ENCODE measurements around the gene CCDC73. TPM values are rescaled to one million over a fixed set of nuclear protein-coding genes. Genes with fewer than 3 reads are reported as not detected.

CCDC73 gene
- total RNA-seq, 1 experiment from 2014 or later, result 0.04 TPM

- no CpG with 5 or more reads among the region's 4 CpGs for WGBS (ENCODE audit: extremely low coverage, insufficient read length, low lambda C conversion rate)
- no peak overlapping the region for H3K27ac Mint-ChIP-seq
- Histone ChIP-seq H3K4me2 (ENCODE audit: insufficient read depth, insufficient read length, low read length) (no peak overlapping the region), H3K18ac (ENCODE audit: insufficient read length, low read depth, low read length) (no peak overlapping the region), H2BK120ac (ENCODE audit: low read depth, low read length, poor library complexity, severe bottlenecking) (no peak overlapping the region), H4K5ac (ENCODE audit: insufficient read length, low read depth, low read length) (no peak overlapping the region), H2BK15ac (ENCODE audit: low read depth, low read length) (no peak overlapping the region), H3K14ac (ENCODE audit: insufficient read depth, low read length) (no peak overlapping the region), H2AK5ac (ENCODE audit: insufficient read length, low read length) (no peak overlapping the region), H3K9ac (ENCODE audit: extremely low read depth, insufficient read length, low read length) (no peak overlapping the region), H3K56ac (ENCODE audit: insufficient read length, low read depth, low read length) (no peak overlapping the region), H3K23ac (ENCODE audit: insufficient read length, low read depth, low read length) (no peak overlapping the region), H2BK12ac (ENCODE audit: insufficient read length, low read depth, low read length) (no peak overlapping the region), H3K27ac (ENCODE audit: insufficient read length, low read depth, low read length) (no peak overlapping the region), H2BK20ac (ENCODE audit: low read depth, low read length, poor library complexity, severe bottlenecking) (no peak overlapping the region), H2BK5ac (ENCODE audit: insufficient read length, low read length) (no peak overlapping the region), H3K27me3 (ENCODE audit: insufficient read depth, low read length) (no peaks in the 10 kb centered on the region), H4K20me1 (ENCODE audit: control insufficient read depth, insufficient read depth, insufficient read length) (no peaks in the 10 kb centered on the region), H3K4me1 (ENCODE audit: insufficient read depth, low read length) (no peaks in the 10 kb centered on the region), H2AFZ (ENCODE audit: low read length) (no peak overlapping the region), H3K9me3 (ENCODE audit: control insufficient read depth, low read depth, low read length) (no peaks in the 10 kb centered on the region), H3K79me2 (ENCODE audit: insufficient read depth, low read length) (no peaks in the 10 kb centered on the region), H3K23me2 (ENCODE audit: insufficient read length, low read depth, low read length, poor library complexity, severe bottlenecking) (no peaks in the 10 kb centered on the region), H3K4ac (ENCODE audit: low read depth, low read length) (no peak overlapping the region), H3K79me1 (ENCODE audit: insufficient read depth, low read depth, low read length, poor library complexity, severe bottlenecking) (no peaks in the 10 kb centered on the region), H3T11ph (ENCODE audit: low read length) (no peak overlapping the region), H4K8ac (replicated peaks; ENCODE audit: insufficient read length, low read depth, low read length) (no peak overlapping the region), H4K91ac (ENCODE audit: insufficient read length, low read depth, low read length) (no peak overlapping the region)
- H3K27me3 Mint-ChIP-seq (ENCODE audit: low read depth), result no peaks in the 10 kb centered on the region
- peaks cover 2 to 3% of the 10 kb centered on the region in 2 experiments for H3K4me1 Mint-ChIP-seq
- peaks cover 6% of the 10 kb centered on the region in 2 experiments for H3K9me3 Mint-ChIP-seq
- no peak overlapping the region for H3K4me3 Mint-ChIP-seq
- DNase-seq, result no peak
- peaks cover 48 to 69% (median 59%) of the 10 kb centered on the region in 3 experiments for H3K36me3 Mint-ChIP-seq (ENCODE audit: insufficient read depth in 1 of 3, low read depth in 3 of 3)
- no peak for TF ChIP-seq CTCF (conservative IDR thresholded peaks at IDR 0.05)
Measured at GRCh38 chr11:32602657-32603415, 191.6 kb downstream of the CCDC73 start.
